Progenitor cell of endocrine pancreas (in vitro differentiated cells): ENCODE measurements around the gene TLL1. TPM values are rescaled to one million over a fixed set of nuclear protein-coding genes. Genes with fewer than 3 reads are reported as not detected.

Source experiments
- DNase-seq: peaks from one replicate; pipeline ENCODE4 v3.0.0; 2021; ENCODE audit warnings: low spot score; ENCODE audit not compliant: unreplicated experiment
- H3K27ac Mint-ChIP-seq: 2 replicates; pipeline ENCODE4 v1.8.0; 2021; ENCODE audit warnings: mild to moderate bottlenecking, moderate library complexity, mixed read lengths
- H3K27me3 Mint-ChIP-seq: 2 replicates; pipeline ENCODE4 v1.8.0; 2021; ENCODE audit warnings: mixed read lengths
- H3K36me3 Mint-ChIP-seq: 2 replicates; pipeline ENCODE4 v1.8.0; 2022; ENCODE audit warnings: mixed read lengths; ENCODE audit not compliant: insufficient read depth
- H3K4me1 Mint-ChIP-seq: 2 replicates; pipeline ENCODE4 v1.8.0; 2021; ENCODE audit warnings: low read depth, mixed read lengths
- H3K4me3 Mint-ChIP-seq: 2 replicates; pipeline ENCODE4 v1.8.0; 2021; ENCODE audit warnings: low read depth, mild to moderate bottlenecking, moderate library complexity, mixed read lengths
- H3K9me3 Mint-ChIP-seq: 2 replicates; pipeline ENCODE4 v1.8.0; 2021; ENCODE audit warnings: low read depth, mixed read lengths
- CTCF ChIP-seq: fragments of 200-600 bp; sonication (generic); IDR thresholded peaks from one replicate; pipeline ENCODE4 v1.5.0; 2021; ENCODE audit warnings: antibody characterized with exemption, mild to moderate bottlenecking; ENCODE audit not compliant: unreplicated experiment
- total RNA-seq: library from RNA; stranded (reverse); gene quantifications from 2 replicates; pipeline ENCODE4 v1.2.1, GENCODE V29; 2021

The TLL1 gene
- total RNA-seq, 1 donor from 2014 or later: not detected

- H3K27ac Mint-ChIP-seq: no peak overlapping the region
- no peaks in the 10 kb centered on the region for H3K4me1 Mint-ChIP-seq
- no peak for DNase-seq
- no peak overlapping the region for H3K4me3 Mint-ChIP-seq
- no peaks in the 10 kb centered on the region for H3K27me3 Mint-ChIP-seq
- H3K9me3 Mint-ChIP-seq: peaks cover 5% of the 10 kb centered on the region
- no peak for TF ChIP-seq CTCF
- no peaks in the 10 kb centered on the region for H3K36me3 Mint-ChIP-seq
Measured at GRCh38 chr4:165966833-165967232, 93.8 kb downstream of the TLL1 start.

DNA sequence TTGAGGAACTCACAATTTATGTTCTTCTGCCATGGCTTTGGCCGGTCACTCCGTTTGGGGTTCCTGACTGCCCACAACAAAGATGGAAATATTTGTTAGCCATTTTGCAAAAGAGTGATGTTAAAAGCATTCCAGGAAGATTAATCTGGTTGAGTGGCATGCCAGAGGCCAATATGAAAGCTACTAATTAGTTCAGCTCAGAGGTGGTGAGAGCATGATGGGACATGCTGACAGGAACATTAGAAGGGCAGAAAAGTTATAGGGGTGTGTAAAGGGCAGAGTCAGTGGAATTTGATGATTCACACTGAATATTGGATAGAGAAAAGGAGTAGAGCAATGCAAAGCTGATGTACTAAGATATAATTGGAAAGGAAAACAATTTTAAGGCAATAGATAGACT, 94.4 kb downstream of the TLL1 start:
- Mint-ChIP-seq H3K27me3 (no peaks in the 10 kb centered on the region), H3K4me3 (no peak overlapping the region), H3K36me3 (no peaks in the 10 kb centered on the region), H3K9me3 (peaks cover 4% of the 10 kb centered on the region), H3K27ac (no peak overlapping the region), H3K4me1 (no peaks in the 10 kb centered on the region)
- DNase-seq: no peak
- TF ChIP-seq CTCF: no peak

DNA sequence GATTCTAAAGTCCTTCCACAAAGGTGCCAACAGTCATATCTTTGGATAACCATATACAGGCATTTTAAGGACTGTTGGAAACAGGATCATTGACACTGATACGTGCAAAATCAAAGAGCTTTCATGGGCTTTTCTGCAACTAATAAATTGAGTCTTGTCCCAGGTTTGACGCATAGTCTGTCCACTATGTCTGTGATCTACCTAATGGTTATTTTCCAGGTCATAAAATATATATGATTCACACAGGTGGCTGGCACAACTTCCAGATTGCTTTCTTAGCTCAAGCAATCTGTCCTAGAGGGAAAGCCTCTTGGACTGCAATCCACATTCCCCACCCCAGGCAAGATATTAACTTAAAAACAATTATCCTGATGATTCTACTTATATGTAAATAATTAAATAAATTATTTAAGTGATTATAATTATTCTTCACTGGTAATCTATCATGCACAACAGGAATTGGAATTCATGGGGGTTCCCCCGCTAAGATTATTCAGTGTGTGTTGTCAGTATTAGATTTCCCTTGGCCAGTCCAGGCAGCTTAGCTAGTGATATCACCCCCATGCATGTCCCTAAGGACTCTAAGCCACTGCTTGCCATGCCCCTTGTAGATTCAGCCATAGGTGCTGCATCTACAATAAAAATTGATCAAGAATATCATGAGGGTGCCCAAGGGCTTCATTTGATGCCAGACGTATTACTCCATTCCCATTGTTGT, 97.8 kb downstream of the TLL1 start:
- no peak overlapping the region for H3K4me3 Mint-ChIP-seq
- no peak overlapping the region for H3K27ac Mint-ChIP-seq
- H3K9me3 Mint-ChIP-seq: peaks cover 7% of the 10 kb centered on the region
- no peak for DNase-seq
- no peaks in the 10 kb centered on the region for H3K36me3 Mint-ChIP-seq
- no peaks in the 10 kb centered on the region for H3K4me1 Mint-ChIP-seq
- no peak for TF ChIP-seq CTCF
- no peaks in the 10 kb centered on the region for H3K27me3 Mint-ChIP-seq

DNA sequence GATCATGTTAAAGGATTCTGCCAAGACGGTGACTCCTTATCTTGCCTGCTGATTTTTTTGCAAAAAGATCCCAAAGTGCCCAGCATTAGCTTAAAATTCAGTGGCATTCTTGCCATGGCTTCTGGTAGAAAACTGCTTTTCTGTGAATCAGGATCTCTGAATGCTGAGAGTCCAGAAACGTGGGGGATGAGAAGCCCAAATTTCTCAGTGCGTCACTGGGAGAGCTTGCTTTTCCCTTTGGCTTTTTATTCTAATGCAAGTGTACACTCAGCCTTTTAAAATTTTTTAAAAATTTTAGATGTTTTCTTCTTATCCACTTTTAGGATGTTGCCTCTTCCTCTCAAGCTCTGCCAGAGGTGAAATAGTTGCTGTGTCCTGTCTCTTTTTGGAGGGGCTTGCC, 98.4 kb downstream of the TLL1 start:
- no peak for DNase-seq
- no peak for TF ChIP-seq CTCF
- Mint-ChIP-seq H3K36me3 (no peaks in the 10 kb centered on the region), H3K9me3 (peaks cover 4% of the 10 kb centered on the region), H3K27ac (no peak overlapping the region), H3K4me1 (no peaks in the 10 kb centered on the region), H3K27me3 (no peaks in the 10 kb centered on the region), H3K4me3 (no peak overlapping the region)

- no peak overlapping the region for H3K4me3 Mint-ChIP-seq
- H3K27ac Mint-ChIP-seq: no peak overlapping the region
- H3K4me1 Mint-ChIP-seq: no peaks in the 10 kb centered on the region
Measured at GRCh38 chr4:165971933-165972332, 98.9 kb downstream of the TLL1 start.

More at GRCh38 chr4:165971933-165972332, 98.9 kb downstream of the TLL1 start:
- Mint-ChIP-seq H3K27me3 (no peaks in the 10 kb centered on the region), H3K36me3 (no peaks in the 10 kb centered on the region), H3K9me3 (peaks cover 3% of the 10 kb centered on the region)
- no peak for TF ChIP-seq CTCF
- DNase-seq: no peak
